Measurements from ENCODE around the gene ZNF488. TPM values are rescaled to one million over a fixed set of nuclear protein-coding genes. Genes with fewer than 3 reads are reported as not detected.
A peak's percentile ranks its signal among the peaks of the same experiment; 100 is the strongest.

The ZNF488 gene
- total RNA-seq, 1 donor from 2014 or later = 0.08 TPM

GRCh38 chr10:47351899-47352815 is 31.9 kb downstream of the ZNF488 start:
- ATAC-seq = no peak
- no peak for DNase-seq (ENCODE audit: low spot score)

DNA sequence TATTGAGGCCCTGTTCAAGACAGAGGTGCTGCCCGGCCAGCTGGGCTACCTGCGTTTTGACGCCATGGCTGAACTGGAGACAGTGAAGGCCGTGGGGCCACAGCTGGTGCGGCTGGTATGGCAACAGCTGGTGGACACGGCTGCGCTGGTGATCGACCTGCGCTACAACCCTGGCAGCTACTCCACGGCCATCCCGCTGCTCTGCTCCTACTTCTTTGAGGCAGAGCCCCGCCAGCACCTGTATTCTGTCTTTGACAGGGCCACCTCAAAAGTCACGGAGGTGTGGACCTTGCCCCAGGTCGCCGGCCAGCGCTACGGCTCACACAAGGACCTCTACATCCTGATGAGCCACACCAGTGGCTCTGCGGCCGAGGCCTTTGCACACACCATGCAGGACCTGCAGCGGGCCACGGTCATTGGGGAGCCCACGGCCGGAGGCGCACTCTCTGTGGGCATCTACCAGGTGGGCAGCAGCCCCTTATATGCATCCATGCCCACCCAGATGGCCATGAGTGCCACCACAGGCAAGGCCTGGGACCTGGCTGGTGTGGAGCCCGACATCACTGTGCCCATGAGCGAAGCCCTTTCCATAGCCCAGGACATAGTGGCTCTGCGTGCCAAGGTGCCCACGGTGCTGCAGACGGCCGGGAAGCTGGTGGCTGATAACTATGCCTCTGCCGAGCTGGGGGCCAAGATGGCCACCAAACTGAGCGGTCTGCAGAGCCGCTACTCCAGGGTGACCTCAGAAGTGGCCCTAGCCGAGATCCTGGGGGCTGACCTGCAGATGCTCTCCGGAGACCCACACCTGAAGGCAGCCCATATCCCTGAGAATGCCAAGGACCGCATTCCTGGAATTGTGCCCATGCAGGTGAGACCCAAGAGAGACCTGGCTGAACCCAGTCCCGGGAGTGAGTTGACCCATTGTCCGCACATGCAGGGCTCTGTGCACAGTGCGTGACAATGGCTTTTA is 33.1 kb downstream of the ZNF488 start:
- DNase-seq (ENCODE audit: low spot score) = no peak

DNA sequence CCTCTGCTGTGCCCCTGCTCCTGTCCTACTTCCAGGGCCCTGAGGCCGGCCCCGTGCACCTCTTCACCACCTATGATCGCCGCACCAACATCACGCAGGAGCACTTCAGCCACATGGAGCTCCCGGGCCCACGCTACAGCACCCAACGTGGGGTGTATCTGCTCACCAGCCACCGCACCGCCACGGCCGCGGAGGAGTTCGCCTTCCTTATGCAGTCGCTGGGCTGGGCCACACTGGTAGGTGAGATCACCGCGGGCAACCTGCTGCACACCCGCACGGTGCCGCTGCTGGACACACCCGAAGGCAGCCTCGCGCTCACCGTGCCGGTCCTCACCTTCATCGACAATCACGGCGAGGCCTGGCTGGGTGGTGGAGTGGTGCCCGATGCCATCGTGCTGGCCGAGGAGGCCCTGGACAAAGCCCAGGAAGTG is 34.1 kb downstream of the ZNF488 start:
- ATAC-seq (no peak), DNase-seq (ENCODE audit: low spot score) (no peak)

More for the DNA sequence above, 33.1 kb downstream of the ZNF488 start:
- ATAC-seq = no peak

GRCh38 chr10:47349516-47349915 is 34.6 kb downstream of the ZNF488 start:
- ATAC-seq = no peak
- DNase-seq (ENCODE audit: low spot score) = no peak

DNA sequence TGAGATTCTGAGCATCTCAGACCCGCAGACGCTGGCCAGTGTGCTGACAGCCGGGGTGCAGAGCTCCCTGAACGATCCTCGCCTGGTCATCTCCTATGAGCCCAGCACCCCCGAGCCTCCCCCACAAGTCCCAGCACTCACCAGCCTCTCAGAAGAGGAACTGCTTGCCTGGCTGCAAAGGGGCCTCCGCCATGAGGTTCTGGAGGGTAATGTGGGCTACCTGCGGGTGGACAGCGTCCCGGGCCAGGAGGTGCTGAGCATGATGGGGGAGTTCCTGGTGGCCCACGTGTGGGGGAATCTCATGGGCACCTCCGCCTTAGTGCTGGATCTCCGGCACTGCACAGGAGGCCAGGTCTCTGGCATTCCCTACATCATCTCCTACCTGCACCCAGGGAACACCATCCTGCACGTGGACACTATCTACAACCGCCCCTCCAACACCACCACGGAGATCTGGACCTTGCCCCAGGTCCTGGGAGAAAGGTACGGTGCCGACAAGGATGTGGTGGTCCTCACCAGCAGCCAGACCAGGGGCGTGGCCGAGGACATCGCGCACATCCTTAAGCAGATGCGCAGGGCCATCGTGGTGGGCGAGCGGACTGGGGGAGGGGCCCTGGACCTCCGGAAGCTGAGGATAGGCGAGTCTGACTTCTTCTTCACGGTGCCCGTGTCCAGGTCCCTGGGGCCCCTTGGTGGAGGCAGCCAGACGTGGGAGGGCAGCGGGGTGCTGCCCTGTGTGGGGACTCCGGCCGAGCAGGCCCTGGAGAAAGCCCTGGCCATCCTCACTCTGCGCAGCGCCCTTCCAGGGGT is 35.2 kb downstream of the ZNF488 start:
- DNase-seq (ENCODE audit: low spot score) = no peak
- ATAC-seq = no peak

- no peak for ATAC-seq
- no peak for DNase-seq (ENCODE audit: low spot score)
Measured at GRCh38 chr10:47348138-47348651, 35.9 kb downstream of the ZNF488 start, which contains the start of gene RBP3. Gene RBP3, plus strand, starts transcription at chr10:47348363. Its CDS starts 122 bp downstream, at chr10:47348485.

DNA sequence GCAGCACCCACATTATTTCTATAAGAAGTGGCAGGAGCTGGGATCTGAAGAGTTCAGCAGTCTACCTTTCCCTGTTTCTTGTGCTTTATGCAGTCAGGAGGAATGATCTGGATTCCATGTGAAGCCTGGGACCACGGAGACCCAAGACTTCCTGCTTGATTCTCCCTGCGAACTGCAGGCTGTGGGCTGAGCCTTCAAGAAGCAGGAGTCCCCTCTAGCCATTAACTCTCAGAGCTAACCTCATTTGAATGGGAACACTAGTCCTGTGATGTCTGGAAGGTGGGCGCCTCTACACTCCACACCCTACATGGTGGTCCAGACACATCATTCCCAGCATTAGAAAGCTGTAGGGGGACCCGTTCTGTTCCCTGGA is 36.8 kb downstream of the ZNF488 start:
- ATAC-seq (no peak), DNase-seq (ENCODE audit: low spot score) (no peak)

DNA sequence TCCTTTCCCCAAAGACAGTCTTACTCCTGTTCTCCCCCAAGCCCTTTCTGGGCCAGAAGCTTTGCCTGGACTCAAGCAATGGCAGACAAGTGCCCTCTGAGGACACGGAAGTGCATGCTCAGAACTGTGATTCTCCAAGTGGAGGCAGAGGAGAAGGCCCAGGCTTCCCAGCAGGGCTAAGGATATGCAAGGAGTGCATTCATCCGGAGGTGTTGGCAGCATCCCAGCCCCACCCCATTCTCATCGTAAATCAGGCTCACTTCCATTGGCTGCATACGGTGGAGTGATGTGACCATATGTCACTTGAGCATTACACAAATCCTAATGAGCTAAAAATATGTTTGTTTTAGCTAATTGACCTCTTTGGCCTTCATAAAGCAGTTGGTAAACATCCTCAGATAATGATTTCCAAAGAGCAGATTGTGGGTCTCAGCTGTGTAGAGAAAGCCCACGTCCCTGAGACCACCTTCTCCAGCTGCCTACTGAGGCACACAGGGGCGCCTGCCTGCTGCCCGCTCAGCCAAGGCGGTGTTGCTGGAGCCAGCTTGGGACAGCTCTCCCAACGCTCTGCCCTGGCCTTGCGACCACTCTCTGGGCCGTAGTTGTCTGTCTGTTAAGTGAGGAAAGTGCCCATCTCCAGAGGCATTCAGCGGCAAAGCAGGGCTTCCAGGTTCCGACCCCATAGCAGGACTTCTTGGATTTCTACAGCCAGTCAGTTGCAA is 37.4 kb downstream of the ZNF488 start:
- DNase-seq (ENCODE audit: low spot score) (no peak), ATAC-seq (no peak)

- no peak for DNase-seq (ENCODE audit: low spot score)
- ATAC-seq = no peak
Measured at GRCh38 chr10:47344996-47345870, 38.9 kb downstream of the ZNF488 start.

- peak; percentile 68 for DNase-seq (ENCODE audit: low spot score)
- peak; percentile 99 for ATAC-seq
Measured at GRCh38 chr10:47340608-47341170, 43.4 kb downstream of the ZNF488 start.

DNA sequence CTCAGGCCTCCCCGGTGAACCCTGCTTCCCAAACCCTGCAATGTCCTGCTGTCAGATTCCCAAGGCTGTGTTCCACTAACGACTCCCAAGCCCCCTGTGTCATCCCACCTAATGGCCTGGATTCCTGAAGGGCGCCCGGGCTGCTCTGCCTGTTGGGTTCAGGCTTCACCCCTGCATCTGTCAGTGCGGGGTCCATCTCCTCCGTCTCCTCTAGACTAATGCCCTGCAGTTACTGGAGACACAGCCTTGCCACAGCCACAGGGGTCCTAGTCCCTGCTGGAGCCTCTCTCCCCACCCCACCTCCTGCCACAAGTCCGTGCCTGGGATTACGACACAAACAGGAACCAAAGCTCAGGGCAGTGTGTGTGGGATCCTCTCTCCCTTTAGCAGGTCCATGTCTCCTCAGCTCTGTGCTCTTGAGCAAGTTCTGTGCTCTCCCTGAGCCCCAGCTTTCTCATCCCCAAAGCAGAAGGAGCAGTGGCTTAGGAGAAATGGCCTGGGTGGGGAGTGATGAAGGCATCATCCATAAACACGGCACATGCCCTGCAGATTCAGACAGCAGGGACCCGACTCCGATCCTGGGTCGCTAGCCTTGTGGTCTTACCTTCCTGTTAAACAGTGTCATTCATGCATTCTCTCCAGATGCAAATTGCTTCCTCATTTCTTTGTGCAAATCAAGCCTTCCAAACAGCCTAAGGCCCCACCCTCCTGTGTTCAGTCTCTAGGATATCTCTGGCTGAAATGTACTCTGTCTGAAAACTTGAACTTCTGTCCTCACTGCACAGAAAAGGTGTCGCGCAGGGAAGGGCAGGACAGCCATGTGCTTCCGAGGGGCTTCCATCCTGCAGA is 44.1 kb downstream of the ZNF488 start:
- DNase-seq (ENCODE audit: low spot score) (no peak), ATAC-seq (no peak)

DNA sequence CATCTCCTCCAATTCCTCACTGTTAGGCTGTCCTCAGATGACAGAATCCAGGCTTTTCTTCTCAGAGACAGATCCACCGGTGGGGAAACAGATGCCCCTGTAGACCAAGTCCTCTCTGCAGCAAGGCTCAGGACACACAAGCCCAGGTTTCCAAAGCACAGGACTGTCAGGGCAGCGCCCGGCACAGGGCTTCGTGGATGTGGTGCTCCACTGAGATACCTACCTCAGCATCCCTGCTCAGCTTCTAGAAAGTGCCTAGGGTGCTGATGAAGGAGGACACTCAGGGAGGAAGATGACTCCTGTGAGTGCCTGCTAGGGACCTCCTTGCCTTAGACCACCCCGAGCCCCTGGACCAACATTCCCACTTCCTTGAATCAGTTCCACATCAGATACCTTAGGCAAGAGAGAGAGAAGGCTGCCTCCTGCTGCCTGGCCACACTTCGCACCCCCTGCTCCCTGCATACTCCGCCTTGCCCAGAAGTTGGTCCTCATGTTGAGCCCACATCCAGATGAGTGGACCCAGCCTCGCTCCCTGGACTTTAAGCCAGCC is 44.8 kb downstream of the ZNF488 start:
- ATAC-seq (no peak), DNase-seq (ENCODE audit: low spot score) (no peak)

- ATAC-seq = no peak
- no peak for DNase-seq (ENCODE audit: low spot score)
Measured at GRCh38 chr10:47337310-47337709, 46.8 kb downstream of the ZNF488 start.

GRCh38 chr10:47336387-47337134 is 47.5 kb downstream of the ZNF488 start:
- ATAC-seq (no peak), DNase-seq (ENCODE audit: low spot score) (no peak)

GRCh38 chr10:47335906-47336305 is 48.2 kb downstream of the ZNF488 start:
- DNase-seq (ENCODE audit: low spot score) = no peak
- no peak for ATAC-seq

Data from left lobe of liver (tissue), 2 donors.